Neural progenitor cell (in vitro differentiated cells): ENCODE measurements around the gene TMEM200B. TPM values are rescaled to one million over a fixed set of nuclear protein-coding genes. Genes with fewer than 3 reads are reported as not detected.
A peak's percentile ranks its signal among the peaks of the same experiment; 100 is the strongest.
"Not testable (repeated sequence)": the region's sequence is repeated elsewhere in the genome, so short reads cannot be mapped to it uniquely, and the experiment has no call there.

Source experiments
- DNase-seq: peaks from one replicate; pipeline ENCODE4 v3.0.0-alpha.2; 2016; ENCODE audit warnings: low spot score
- H2AFZ ChIP-seq: fragments of 200-600 bp; sonication (generic); replicated peaks from 2 replicates; pipeline ENCODE4 v1.6.1; 2016; ENCODE audit warnings: antibody characterized with exemption
- H3F3A ChIP-seq: fragments of 200-600 bp; sonication (generic); 2 replicates; pipeline ENCODE4 v1.6.1; 2016; ENCODE audit warnings: antibody characterized with exemption, low read depth
- H3K27ac ChIP-seq: fragments of 200-600 bp; sonication (generic); 2 replicates; pipeline ENCODE4 v1.5.1; 2016; ENCODE audit warnings: mild to moderate bottlenecking
- H3K27me3 ChIP-seq: fragments of 200-600 bp; sonication (generic); 2 replicates; pipeline ENCODE4 v1.6.1; 2016; ENCODE audit warnings: mild to moderate bottlenecking, moderate library complexity
- H3K36me3 ChIP-seq: fragments of 200-600 bp; sonication (generic); 2 replicates; pipeline ENCODE4 v1.5.1; 2016
- H3K4me1 ChIP-seq: fragments of 200-600 bp; sonication (generic); 2 replicates; pipeline ENCODE4 v1.6.1; 2016; ENCODE audit warnings: mixed run types
- H3K4me2 ChIP-seq: fragments of 200-600 bp; sonication (generic); 2 replicates; pipeline ENCODE4 v1.6.1; 2016
- H3K4me3 ChIP-seq: fragments of 200-600 bp; sonication (generic); 2 replicates; pipeline ENCODE4 v1.5.1; 2016
- H3K79me2 ChIP-seq: fragments of 200-600 bp; sonication (generic); 2 replicates; pipeline ENCODE4 v1.6.1; 2016; ENCODE audit warnings: low read depth
- H3K9ac ChIP-seq: fragments of 200-600 bp; sonication (generic); 2 replicates; pipeline ENCODE4 v1.6.1; 2016
- H3K9me3 ChIP-seq: fragments of 200-600 bp; sonication (generic); 2 replicates; pipeline ENCODE4 v1.5.1; 2016; ENCODE audit warnings: low read depth
- H4K20me1 ChIP-seq: fragments of 200-600 bp; sonication (generic); 2 replicates; pipeline ENCODE4 v1.6.1; 2016; ENCODE audit warnings: low read depth
- H3K27ac Mint-ChIP-seq: 3 replicates; pipeline ENCODE4 v1.8.0; 2021; ENCODE audit warnings: mixed read lengths
- H3K27me3 Mint-ChIP-seq: 2 replicates; pipeline ENCODE4 v1.8.0; 2022; ENCODE audit warnings: low read depth, mild to moderate bottlenecking, inconsistent platforms, moderate library complexity, mixed read lengths; ENCODE audit not compliant: insufficient read depth
- H3K36me3 Mint-ChIP-seq: 3 replicates; pipeline ENCODE4 v1.8.0; 2021; ENCODE audit warnings: mixed read lengths
- H3K4me1 Mint-ChIP-seq: 3 replicates; pipeline ENCODE4 v1.8.0; 2021; ENCODE audit warnings: mixed read lengths
- H3K4me3 Mint-ChIP-seq: 3 replicates; pipeline ENCODE4 v1.8.0; 2021; ENCODE audit warnings: mild to moderate bottlenecking, moderate library complexity, mixed read lengths
- H3K9me3 Mint-ChIP-seq: 3 replicates; pipeline ENCODE4 v1.8.0; 2020; ENCODE audit warnings: mixed read lengths
- CTCF ChIP-seq: fragments of 200-600 bp; sonication (generic); IDR thresholded peaks from 2 replicates; pipeline ENCODE4 v1.5.1; 2017; ENCODE audit warnings: antibody characterized with exemption, mild to moderate bottlenecking
- EZH2 ChIP-seq: fragments of 200-600 bp; sonication (generic); IDR thresholded peaks from 2 replicates; pipeline ENCODE4 v1.6.1; 2017; ENCODE audit warnings: antibody characterized with exemption, mild to moderate bottlenecking, moderate library complexity
- EZH2phosphoT487 ChIP-seq: fragments of 200-600 bp; sonication (generic); IDR thresholded peaks from 2 replicates; pipeline ENCODE4 v1.6.1; 2017; ENCODE audit warnings: antibody characterized with exemption
- total RNA-seq: library from RNA; depleted of rRNA; stranded (reverse); fragments of >200 nt; gene quantifications from 2 replicates; pipeline ENCODE4 v1.2.3, GENCODE V29; 2015; ENCODE audit warnings: low replicate concordance

TMEM200B gene
- total RNA-seq, 1 donor from 2014 or later: 0.56 TPM

DNA sequence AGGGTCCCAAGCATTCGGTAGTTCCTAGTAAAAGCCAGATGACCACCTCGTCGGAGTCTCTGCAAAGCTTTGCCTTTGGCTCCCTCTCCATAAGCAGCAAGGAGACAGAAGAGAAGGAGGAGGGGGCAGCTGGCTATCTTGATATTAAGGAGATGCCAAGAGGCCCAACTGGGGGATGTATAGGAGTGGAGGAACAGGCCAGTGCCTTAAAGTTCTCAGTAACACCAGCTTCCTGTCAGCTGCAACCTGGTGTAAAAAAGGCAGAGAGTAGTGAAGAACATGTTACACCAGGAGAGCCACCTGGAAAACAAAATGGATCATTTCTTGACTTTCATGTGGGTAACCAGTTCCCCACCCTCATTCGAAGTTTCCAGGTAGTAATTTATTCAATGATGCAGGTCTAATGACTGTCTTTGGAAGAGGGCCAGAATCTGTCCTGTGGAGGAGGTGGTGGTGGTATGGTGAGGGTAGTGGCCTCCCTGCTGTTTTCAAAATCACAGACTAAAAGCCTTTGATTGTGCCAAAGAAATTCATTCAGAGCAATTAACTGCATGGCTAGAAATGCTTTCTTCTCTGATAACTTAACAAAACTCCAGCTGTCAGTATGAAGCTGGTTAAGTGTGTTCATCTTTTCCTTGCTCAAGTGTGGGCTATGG, 27.3 kb downstream of the TMEM200B start:
- H3K9ac ChIP-seq: no peak overlapping the region
- no peaks in the 10 kb centered on the region for H3K27me3 ChIP-seq
- peaks cover 29% of the 10 kb centered on the region for H3K36me3 Mint-ChIP-seq
- peak; percentile 27 for DNase-seq
- H3K27ac ChIP-seq: peak overlapping the region; percentile 75
- peaks cover 11% of the 10 kb centered on the region for H4K20me1 ChIP-seq
- H3K9me3 Mint-ChIP-seq: no peaks in the 10 kb centered on the region
- H3K4me3 Mint-ChIP-seq: no peak overlapping the region
- no peaks in the 10 kb centered on the region for H3K79me2 ChIP-seq
- peaks cover 18% of the 10 kb centered on the region for H3K4me1 Mint-ChIP-seq
- H3K36me3 ChIP-seq: peaks cover 14% of the 10 kb centered on the region
- no peak for TF ChIP-seq CTCF
- TF ChIP-seq EZH2: no peak
- no peak for TF ChIP-seq EZH2phosphoT487
- H3K9me3 ChIP-seq: no peaks in the 10 kb centered on the region
- H3K4me2 ChIP-seq: peak overlapping the region; percentile 60
- H3K27me3 Mint-ChIP-seq: no peaks in the 10 kb centered on the region
- peaks cover 18% of the 10 kb centered on the region for H3F3A ChIP-seq
- H3K4me1 ChIP-seq: peaks cover 17% of the 10 kb centered on the region
- peak overlapping the region; percentile 26 for H3K27ac Mint-ChIP-seq
- no peak overlapping the region for H2AFZ ChIP-seq
- H3K4me3 ChIP-seq: no peak overlapping the region

DNA sequence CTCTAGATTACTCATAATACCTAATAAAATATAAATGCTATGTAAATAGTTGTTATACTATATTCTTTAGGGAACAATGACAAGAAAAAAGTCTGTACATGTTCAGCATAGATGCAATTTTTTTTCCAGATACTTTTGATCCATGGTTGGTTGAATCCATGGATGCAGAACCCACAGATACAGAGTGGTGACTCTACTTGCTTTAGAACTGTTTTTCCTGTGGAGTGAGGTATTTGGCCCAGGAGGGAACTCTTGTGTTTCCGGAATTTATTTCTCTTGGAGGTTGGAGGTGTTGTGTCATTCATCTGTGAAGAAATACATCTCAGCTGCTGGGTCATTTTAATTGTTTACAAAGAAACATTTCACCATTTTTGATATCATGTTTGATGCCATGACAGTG, 28.7 kb downstream of the TMEM200B start:
- H4K20me1 ChIP-seq: peaks cover 11% of the 10 kb centered on the region
- H3K4me3 ChIP-seq: no peak overlapping the region
- Mint-ChIP-seq H3K27ac (no peak overlapping the region), H3K4me3 (no peak overlapping the region), H3K9me3 (no peaks in the 10 kb centered on the region), H3K27me3 (no peaks in the 10 kb centered on the region), H3K4me1 (peaks cover 18% of the 10 kb centered on the region), H3K36me3 (peaks cover 32% of the 10 kb centered on the region)
- no peaks in the 10 kb centered on the region for H3K27me3 ChIP-seq
- DNase-seq: no peak
- H3K9ac ChIP-seq: no peak overlapping the region
- TF ChIP-seq EZH2phosphoT487: no peak
- TF ChIP-seq EZH2: no peak
- no peak for TF ChIP-seq CTCF
- no peaks in the 10 kb centered on the region for H3K9me3 ChIP-seq
- peaks cover 14% of the 10 kb centered on the region for H3K36me3 ChIP-seq
- peaks cover 17% of the 10 kb centered on the region for H3K4me1 ChIP-seq
- peaks cover 18% of the 10 kb centered on the region for H3F3A ChIP-seq
- no peak overlapping the region for H2AFZ ChIP-seq
- H3K27ac ChIP-seq: peak overlapping the region; percentile 49
- no peaks in the 10 kb centered on the region for H3K79me2 ChIP-seq
- no peak overlapping the region for H3K4me2 ChIP-seq

DNA sequence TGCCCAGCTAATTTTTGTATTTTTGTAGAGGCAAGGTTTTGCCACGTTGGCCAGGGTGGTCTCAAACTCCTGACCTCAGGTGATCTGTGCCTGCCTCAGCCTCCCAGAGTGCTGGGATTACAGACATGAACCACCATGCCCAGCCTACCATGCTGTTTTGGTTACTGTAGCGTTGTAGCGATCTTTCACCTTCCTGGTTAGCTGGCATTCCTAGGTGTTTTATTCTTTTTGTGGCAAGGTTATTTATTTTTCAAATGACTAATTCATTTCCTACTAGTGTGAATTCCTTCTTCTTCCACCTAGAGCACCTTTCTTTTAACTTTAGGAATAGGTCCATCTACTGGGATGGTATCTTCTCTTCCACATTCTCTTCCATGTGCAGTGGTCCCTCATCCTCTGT, 29.3 kb downstream of the TMEM200B start:
- H3K27ac ChIP-seq: no peak overlapping the region
- H3K79me2 ChIP-seq: no peaks in the 10 kb centered on the region
- peaks cover 18% of the 10 kb centered on the region for H3F3A ChIP-seq
- H3K4me3 ChIP-seq: no peak overlapping the region
- H3K27me3 Mint-ChIP-seq: no peaks in the 10 kb centered on the region
- H3K9ac ChIP-seq: no peak overlapping the region
- H3K4me1 ChIP-seq: peaks cover 17% of the 10 kb centered on the region
- H3K9me3 Mint-ChIP-seq: no peaks in the 10 kb centered on the region
- peaks cover 8% of the 10 kb centered on the region for H3K36me3 ChIP-seq
- H2AFZ ChIP-seq: no peak overlapping the region
- peaks cover 18% of the 10 kb centered on the region for H3K4me1 Mint-ChIP-seq
- H3K4me3 Mint-ChIP-seq: no peak overlapping the region
- no peak overlapping the region for H3K4me2 ChIP-seq
- peaks cover 11% of the 10 kb centered on the region for H4K20me1 ChIP-seq
- no peaks in the 10 kb centered on the region for H3K27me3 ChIP-seq
- H3K36me3 Mint-ChIP-seq: peaks cover 31% of the 10 kb centered on the region
- no peaks in the 10 kb centered on the region for H3K9me3 ChIP-seq
- no peak for DNase-seq
- TF ChIP-seq EZH2: no peak
- TF ChIP-seq EZH2phosphoT487: no peak
- no peak for TF ChIP-seq CTCF
- no peak overlapping the region for H3K27ac Mint-ChIP-seq

- H3K27ac ChIP-seq, H3K4me3 ChIP-seq, H3K4me2 ChIP-seq, H3K27me3 Mint-ChIP-seq, DNase-seq, H3K4me3 Mint-ChIP-seq, H3K27ac Mint-ChIP-seq, H3K79me2 ChIP-seq, H3K9ac ChIP-seq, H3K9me3 Mint-ChIP-seq, H3K27me3 ChIP-seq, H2AFZ ChIP-seq, H3K9me3 ChIP-seq: not testable (repeated sequence)
- peaks cover 12% of the 10 kb centered on the region for H3K36me3 ChIP-seq
- H3F3A ChIP-seq: peaks cover 18% of the 10 kb centered on the region
- H4K20me1 ChIP-seq: peaks cover 11% of the 10 kb centered on the region
- peaks cover 25% of the 10 kb centered on the region for H3K36me3 Mint-ChIP-seq
- peaks cover 18% of the 10 kb centered on the region for H3K4me1 Mint-ChIP-seq
- H3K4me1 ChIP-seq: peaks cover 17% of the 10 kb centered on the region
Measured at GRCh38 chr1:29092704-29093103, 31.0 kb downstream of the TMEM200B start.
